Effector CD8-positive, alpha-beta T cell (primary cell): ENCODE measurements around the gene SSR4.

Source experiments
- DNase-seq: peaks from one replicate; lab custom pipeline; 2025; lab: John Stamatoyannopoulos, UW

The SSR4 gene

DNA sequence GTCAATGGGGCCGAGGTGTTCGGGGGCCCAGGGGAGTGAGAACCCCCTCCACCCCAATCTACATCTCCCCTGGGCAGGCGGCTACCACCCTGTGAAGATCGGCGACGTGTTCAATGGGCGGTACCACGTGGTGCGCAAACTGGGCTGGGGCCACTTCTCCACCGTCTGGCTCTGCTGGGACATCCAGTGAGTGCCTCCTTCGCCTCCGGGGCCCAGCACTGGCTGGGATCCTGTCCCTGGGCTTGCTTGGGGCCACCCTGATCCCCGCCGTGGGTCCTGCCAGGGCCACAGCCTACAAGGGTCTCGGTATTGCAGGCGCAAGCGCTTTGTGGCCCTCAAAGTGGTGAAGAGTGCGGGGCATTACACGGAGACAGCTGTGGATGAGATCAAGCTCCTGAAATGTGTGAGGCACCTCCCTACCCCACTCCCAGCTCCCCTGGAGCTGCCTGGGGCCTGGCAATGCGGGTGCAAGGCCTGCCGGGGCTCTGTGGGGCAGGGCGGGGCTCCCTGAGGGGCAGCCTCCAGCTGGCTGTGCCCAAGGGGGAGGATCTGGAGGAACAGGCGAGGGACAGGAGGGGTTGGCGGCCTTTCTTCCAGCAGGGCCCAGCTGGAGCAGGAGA lies 12.9 kb upstream of the SSR4 start:
- DNase-seq = no peak

DNA sequence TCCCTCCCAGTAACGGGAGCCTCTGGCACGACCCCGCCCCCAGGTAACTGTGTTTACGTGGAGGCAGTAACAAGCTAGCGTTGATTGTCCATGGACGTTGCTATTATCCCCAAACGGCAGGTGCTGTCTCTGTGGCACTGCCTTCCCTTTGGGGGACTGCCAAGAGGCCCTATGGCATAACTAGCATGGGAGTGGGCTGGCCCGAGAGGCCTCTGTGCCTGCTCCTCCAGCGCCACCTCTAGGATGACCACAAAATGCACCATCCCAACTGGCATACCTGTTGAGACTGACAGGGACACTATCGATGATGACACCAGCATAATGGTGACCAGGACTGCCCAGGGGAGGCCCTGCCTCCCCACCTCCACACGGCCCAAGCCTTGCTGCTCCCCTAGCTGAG lies 12.2 kb upstream of the SSR4 start:
- no peak for DNase-seq

DNA sequence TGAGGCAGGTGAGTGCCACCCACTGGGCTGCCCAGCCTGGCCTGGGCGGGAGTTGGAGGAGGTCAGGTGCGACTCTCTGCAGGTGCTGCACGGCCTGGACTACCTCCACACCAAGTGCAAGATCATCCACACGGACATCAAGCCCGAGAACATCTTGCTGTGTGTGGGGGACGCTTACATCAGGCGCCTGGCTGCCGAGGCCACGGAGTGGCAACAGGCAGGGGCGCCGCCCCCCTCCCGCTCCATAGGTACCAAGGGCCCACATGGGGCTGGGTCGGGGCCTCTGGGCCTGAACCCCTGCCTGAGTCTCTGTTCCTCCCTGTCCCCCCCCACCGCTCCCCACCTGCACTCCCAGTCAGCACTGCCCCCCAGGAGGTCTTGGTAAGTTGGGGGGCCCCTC lies 11.6 kb upstream of the SSR4 start:
- DNase-seq = no peak

DNA sequence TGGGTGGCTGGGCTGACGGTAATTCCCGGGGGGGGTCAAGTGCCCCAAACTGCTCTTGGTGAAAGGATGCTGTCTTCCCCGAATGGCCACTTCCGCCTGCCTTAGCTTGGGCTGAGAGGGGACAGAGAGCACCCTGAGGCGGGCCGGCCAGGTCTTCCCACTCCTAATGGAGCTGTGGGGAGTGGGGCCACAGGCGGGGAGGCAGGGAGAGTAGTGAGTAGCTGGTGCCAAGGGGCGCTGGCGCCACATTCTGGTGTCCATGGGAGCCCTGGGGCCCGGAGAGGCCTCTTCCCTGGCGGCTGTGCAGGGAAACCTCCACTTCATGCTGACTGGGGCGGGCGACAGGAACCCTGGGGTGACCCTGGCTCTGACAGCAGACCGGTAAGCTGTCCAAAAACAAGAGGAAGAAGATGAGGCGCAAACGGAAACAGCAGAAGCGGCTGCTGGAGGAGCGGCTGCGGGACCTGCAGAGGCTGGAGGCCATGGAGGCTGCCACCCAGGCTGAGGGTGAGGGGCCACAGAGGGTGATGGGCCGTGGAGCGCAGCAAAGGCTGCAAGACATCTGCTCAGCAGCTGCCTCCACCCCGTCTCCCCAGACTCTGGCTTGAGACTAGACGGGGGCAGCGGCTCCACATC lies 11.0 kb upstream of the SSR4 start:
- DNase-seq = no peak

DNA sequence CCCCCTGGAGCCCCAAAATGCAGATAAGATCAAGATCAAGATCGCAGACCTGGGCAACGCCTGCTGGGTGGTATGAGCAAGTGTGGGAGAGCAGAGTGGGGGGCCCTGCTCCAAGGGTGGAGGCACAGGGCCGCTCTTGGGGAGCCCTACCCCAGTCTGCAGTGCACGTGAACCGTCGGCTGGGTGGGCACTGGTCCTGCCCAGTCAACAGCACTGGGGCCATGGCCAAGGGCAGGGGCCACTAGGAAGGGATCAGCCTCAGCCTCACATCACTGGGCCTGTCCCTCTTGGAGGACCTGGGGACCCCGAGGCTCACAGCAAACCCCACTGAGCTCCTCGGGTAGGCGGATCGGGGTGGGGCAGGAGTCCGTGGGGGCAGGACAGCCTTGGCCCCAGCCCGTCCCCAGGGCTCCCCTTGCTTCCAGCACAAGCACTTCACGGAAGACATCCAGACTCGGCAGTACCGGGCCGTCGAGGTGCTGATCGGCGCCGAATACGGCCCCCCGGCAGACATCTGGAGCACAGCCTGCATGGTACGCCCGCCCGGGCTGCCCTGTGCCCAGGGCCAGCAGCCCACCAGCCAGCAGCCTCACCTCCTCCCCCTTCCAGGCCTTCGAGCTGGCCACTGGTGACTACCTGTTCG lies 10.0 kb upstream of the SSR4 start:
- DNase-seq = no peak

DNA sequence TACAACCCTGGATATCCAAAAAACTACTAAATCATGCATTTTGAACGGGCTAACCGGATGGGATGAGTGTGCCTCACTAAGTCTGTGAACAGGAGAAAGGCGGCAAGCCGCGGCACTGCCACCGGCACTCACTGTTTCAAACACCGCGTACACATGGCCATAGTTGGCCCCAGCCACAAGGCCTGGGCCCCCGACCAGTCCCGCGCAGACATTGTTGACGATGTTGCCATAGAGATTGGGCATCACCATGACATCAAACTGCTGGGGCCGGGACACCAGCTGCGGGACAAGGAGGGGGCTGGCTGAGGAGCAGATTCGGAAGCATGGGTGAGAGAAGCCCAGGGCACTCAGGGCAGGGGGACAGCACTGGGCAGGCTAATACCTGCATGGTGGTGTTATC lies 7.8 kb upstream of the SSR4 start:
- no peak for DNase-seq

DNA sequence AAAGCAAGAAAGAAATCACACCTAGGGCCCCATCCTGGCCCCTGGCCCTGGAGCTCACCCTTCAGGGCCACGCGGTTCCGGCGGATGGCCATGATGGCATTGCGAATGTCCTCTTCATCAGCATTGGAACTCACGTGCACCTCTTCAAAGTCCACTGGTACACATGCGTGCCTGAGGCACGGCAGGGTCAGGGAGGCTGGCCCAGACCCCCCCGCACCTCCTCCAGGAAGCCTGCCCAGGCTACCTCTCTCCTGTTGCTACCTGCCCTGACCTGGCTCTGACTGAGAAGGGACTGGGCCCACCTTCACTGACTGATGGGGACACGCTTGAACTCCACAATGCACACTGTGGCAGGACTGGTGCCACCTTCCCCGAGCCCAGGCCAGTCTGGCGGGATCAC lies 4.8 kb upstream of the SSR4 start:
- no peak for DNase-seq

DNA sequence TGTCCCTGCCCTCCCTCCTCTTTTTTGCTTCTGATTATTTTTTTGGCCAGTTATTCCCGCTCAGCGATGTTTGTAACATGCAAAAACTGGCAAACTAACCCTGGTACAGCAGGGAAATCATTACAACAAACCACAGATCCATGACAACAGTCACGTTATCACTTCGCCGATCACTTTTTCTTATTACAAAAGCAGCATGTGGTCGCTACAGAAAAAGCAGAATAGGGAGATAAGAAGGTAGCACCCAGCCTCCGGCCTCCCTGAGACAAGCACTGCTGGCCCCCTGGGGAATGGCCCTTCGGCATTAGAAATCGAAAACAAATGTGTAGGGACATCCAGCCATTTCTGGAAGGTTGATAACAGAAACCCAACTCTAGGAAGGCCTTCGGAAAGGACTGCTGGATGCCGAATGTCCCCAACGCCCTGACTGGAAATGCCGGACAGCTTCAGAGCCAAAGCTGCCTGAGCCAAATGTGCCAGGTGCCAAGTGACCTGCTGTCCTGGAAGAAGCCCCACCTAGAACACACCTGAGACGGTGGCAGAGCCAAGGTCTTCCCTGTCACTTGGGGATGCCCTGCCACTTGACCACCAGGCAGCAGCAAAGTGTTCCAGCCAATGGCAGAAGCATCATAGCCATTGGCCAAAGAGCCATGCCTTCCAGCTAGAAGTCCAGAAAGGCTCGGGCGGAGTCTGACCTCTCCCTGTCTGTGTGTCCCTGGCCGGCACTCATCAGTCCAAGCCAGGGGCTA lies 3.2 kb upstream of the SSR4 start:
- DNase-seq = no peak

DNA sequence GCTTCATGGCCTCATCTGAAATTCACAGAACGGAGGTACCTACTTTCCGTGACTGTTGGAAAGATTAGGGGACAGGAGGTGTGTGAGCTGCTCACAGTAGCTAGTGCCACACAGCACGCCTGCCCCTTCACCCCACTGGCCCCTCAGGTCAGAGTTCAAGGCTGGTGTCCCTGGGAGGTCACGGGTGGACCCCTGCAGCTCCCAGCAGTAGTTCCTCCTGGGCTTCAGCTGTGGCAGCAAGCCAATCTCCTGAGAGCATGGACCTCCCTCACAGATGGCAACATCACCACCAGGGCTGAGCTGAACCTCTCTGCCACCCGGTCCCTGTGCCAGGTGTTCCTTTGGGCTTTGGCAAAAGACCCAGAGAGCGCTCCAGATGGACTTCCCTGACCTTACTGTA lies 2.1 kb upstream of the SSR4 start:
- no peak for DNase-seq

DNA sequence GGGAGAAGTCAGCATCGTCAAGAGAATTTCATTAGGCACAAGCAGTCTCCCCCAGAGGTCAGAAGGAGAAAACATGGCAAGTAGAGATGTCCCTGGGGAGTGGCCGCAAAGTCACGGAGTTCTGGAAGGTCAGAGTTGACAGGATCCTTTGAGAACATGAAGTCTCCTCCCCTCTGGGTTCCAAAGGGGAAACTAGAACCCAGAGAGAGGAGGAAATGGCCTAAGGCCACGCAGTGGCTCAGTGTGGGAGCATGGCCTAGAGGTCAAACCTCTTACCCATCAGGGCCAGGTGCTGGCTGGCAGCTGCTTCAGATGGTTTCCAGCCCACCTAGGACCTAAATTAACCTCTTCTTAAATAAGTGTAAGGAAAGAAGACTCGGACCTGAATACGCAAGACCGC lies 1.2 kb upstream of the SSR4 start:
- no peak for DNase-seq

DNA sequence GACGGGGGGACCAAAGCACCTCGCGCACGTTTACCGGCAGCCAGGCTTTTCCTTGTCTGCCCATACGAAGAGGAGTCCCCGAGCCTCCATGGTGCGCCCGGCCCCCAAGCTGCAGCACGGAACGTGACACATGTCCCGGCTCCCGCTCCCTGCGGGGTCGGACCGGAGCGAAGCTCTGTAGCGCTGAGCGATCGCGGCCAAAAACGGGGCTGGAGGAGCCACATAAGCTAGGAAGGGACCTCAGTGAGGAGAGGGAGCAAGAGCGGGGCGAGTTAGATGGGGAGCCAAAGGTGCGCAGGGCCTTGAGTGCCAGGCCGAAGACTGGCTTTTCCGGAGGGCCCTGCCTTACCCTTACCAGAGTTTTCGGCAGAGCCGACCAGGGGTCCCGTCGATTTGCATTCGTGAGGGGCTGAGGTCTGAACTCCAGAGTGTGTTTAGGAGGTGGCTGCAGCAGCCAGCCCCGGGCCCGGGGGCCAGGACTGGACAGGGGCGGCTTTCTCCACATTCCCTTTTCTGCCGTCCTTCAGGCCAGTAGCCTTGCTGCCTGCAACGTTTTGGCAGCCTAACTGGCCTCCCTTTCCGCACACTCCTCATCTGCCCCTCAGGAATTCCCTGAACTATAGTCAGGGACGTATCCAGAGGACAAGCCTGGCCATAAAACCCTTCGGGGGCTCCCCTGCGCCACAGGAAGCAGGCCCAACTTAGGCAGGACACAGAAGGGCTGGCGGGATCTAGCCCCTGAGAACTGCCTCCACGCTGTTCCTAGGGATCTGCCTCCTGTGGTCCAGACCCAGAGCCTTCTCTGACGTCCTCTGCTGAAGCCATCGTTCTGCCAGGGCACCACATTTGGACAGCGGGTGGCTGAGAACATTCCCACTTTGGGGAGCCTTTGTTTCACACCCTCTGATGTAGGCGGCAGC lies 689 bp downstream of the SSR4 start:
- DNase-seq = no peak

DNA sequence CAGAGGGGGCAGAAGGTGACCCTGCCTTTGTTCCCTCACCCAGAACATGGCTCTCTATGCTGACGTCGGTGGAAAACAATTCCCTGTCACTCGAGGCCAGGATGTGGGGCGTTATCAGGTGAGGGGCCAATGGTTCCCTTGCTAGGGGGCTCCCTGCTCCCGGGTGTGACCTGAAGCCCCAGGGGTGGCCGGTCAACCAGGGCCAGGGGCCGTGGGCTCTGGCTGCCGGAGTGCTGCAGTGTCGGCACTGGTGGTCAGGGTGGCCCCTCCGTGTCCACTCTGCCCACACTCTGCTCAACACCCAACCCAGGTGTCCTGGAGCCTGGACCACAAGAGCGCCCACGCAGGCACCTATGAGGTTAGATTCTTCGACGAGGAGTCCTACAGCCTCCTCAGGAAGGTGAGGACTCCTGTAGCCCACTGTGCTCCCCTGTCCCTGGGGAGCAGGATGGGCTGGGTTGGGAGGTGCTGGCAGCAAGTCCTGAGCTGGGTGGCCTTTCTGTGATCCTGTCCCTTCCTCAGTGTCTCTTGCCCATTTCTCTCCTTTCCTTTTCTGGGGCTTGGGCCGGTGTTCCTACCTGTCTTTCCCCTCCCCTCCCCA lies 3.0 kb downstream of the SSR4 start:
- no peak for DNase-seq

DNA sequence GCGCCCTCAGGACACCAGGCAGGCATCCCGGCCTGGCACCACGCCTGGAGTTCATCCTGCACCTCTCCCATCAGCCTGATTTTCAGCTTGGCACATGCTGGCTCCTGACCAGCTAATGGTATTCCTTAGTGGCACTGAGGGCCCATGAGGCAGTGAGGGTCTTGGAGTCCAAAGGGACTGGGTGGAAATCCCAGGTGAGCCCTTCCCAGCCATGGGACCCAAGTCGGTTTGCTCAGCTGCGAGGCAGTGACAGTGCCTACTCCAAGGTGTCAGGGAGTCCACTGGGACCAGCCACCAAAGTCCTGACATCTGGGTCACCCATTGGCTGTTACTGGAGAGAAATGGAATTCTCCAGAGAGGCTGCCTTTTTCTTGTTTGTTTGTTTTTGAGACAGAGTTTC lies 4.9 kb downstream of the SSR4 start:
- no peak for DNase-seq

DNA sequence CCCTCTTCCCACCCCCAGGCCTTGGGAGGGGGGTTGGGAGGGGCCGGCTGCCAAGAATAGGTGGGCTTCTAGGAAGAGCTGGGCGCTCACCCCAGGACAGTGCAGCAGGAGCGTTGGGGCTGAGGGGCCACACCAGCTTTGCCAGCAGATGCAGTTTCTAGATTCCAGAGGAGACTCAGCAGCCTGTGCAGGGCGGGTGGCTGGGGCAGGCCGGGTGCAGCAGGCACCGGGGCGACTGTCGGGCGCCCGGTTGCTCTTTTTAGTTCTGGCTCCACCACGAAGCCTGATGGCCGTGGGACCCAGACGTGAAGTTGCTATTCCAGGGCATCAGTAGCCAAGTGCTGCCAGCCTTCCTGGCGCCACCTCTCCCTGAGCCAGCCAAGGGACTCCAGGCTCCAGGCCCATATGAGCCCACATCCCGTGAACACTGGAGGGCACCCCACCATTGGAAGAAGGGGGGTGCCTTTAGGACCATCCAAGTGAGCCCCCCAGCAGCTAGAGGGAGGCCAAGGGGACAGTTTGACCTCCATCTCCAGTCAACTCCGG lies 5.8 kb downstream of the SSR4 start:
- no peak for DNase-seq

DNA sequence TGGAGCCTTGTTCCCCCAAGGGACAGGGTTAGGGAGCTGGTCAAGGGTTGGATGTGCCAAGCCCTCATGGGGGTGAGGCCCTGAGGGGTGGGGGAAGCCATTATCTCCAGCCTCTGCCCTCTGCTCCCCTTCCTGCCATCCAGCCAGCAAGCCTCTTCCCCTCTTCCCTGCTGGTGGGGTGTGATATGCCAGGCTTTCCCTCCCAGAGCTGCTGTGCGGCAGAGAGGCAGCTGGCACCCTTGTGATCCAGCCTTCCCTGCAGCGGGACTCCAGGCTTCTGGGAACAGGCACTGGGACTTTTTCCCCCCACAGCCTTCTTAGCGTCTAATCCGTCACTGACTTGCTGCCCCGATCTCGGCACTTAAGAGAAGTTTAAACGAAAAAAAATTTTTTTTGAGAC lies 6.3 kb downstream of the SSR4 start:
- DNase-seq = no peak

DNA sequence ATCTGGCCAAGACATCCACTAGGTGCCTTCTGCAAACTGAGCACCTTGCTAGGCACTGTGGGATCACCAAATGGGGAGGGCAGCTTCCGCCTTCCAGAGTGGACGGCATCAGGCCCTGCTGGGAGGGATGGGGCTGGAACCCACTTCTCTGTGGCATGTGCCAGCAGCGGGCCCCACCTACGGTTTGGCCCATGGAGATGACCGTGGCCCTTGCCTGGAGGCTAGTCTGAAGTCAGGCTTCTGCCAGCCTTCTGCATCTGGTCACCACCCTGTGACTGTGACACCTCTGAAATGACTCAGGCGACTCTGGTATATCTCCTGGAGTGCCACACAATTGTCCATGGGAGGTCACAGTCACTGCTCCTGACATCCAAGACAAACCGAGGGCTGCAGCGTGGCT lies 7.2 kb downstream of the SSR4 start:
- DNase-seq = no peak

DNA sequence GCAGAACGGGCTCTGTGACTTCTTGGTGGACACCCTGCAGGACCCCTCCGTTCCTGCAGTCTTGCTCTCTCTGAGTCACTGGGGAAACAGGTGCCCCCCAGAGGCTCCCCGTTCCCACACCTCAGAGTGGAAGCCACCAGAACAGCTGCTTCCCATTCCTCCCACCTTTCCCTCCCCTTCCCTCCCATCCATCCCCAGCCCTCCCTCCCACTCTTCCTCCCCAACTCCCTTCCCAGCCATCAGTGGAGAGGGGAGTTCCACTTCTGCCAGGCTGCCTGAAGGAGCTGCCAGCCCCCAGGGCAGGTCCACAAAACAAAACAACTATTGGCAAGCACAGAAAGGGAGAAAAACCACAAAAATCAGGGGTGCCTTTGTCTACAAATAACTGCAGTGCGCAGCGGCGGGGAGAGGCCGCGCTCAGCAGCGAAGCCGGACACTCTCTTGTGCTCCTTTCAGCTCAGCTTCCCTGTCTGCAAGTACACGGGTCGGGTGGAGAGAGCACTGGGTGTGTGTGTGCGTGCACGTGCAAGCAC lies 8.1 kb downstream of the SSR4 start:
- no peak for DNase-seq

DNA sequence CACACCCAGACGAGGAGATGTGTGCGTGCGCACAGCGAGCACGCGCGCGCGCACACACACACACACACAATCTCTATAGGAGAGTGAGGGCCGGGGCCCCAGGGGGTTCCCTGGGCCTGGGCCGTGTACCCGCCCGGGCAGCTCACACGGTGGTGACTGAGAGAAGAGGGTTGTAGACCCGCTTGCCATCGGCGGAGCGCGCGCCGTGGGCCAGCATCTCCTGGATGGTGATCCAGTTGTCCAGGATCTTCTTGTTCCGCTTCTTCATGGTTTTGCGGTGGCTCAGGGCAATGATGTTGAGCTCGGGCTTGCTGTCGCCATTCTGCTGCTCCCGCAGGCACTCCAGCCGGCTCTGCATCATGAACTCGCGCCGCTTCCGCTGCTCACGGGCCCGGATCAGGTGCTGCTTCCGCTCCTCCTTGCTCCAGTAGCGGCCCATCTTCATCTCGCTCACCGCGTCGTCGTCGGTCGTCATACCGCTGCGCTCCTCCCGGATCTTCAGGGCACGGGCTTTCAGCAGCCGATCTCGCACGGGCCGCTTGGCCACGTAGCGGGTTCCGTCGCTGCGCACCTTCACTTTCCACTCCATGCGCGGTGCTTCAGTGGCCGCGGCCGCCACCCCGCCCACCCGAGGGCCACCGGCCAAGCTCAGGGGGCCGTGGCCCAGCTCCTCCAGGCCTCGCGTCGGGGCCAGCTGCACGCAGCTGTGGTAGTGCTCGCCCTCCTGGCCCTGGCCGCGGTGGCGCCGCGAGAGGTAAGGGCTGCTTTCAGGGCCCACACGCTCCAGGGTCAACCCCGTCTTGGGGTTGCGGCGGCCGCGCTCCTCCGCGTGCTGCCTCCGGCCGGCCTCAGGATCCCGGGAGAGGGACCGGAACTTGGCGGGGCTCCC lies 9.0 kb downstream of the SSR4 start:
- DNase-seq = no peak

DNA sequence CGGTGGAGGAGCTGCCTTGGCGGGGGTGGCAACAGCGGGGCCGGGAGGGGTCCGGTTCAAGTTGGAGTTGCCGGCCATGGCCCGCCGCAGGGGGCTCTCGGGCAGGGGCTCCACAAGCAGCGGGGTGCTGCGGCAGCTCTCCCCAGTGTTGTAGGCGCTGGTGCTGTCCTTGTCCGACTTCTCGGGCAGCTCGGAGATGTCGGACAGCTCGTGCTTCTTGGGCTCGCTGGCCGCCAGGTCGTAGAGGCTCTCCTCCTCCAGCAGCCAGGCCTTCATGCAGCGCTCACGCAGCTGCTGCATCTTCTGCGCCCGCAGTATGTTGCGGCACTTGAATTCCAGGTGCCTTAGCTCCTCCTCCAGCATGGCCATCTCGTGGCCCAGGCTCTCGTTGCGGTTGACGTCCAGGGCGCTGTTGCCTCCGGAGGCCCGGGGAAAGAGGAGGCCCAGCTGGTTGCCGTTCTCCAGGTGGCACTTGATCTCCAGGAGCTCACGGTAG lies 9.7 kb downstream of the SSR4 start:
- DNase-seq = no peak

DNA sequence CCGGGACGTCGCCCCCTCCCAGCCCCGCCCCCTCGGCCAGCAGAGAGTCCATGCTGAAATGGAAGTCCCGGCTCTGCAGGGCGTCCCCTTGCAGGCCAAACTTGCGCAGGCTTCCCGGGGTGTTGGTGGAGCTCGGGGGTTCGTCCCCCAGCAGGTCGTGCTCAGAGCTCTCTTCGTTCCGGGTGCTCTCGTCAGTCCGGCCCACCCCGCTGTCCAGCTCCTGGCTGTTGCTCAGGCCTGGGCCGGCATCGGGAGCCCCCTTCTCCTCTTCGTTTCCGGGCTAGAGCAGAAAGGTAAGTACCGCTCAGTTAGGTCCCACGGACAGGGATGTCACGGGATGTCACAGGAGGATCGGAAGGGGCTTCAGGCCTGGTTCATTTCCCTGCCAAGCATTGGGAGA lies 10.2 kb downstream of the SSR4 start:
- DNase-seq = no peak
